ENCODE measurements around the gene LMF1. TPM values are rescaled to one million over a fixed set of nuclear protein-coding genes. Genes with fewer than 3 reads are reported as not detected.

The LMF1 gene
- total and polyA plus RNA-seq, 2 of the 8 experiments (the other 6 are each of a cell fraction or from before 2014, with no cell fraction given) = 3.5 to 9.1 TPM

- Histone ChIP-seq H3K9ac (replicated peaks in 1 of 4; ENCODE audit: extremely low read depth in 1 of 4, low read depth in 3 of 4, low read length in 3 of 4) (no peak overlapping the region), H4K91ac (replicated peaks; ENCODE audit: insufficient read length, low read length) (no peak overlapping the region), H4K8ac (ENCODE audit: extremely low read depth, insufficient read depth, low read length) (no peak overlapping the region), H2BK20ac (ENCODE audit: low read length) (no peak overlapping the region), H3K9me3 (ENCODE audit: insufficient read depth in 2 of 2, low read depth in 1 of 2, low read length in 1 of 2) (peaks cover 0 to 9% of the 10 kb centered on the region in 2 experiments; a peak in 2 of 4 replicates), H2AK5ac (ENCODE audit: low read depth, low read length) (no peak overlapping the region), H2BK120ac (replicated peaks; ENCODE audit: low read depth, low read length) (no peak overlapping the region), H2BK15ac (ENCODE audit: low read length) (no peak overlapping the region), H3K4me3 (ENCODE audit: extremely low read depth in 1 of 4, insufficient read depth in 2 of 4, low read depth in 3 of 4, low read length in 4 of 4) (no peak overlapping the region), H3K4me1 (replicated peaks in 1 of 4; ENCODE audit: control insufficient read depth in 3 of 4, insufficient read depth in 4 of 4, low read length in 3 of 4) (peaks cover 0 to 15% (median 7%) of the 10 kb centered on the region in 4 experiments; a peak in 5 of 7 replicates), H3K23me2 (ENCODE audit: low read depth, low read length) (no peaks in the 10 kb centered on the region; the same call in 1 of the 2 replicates), H2BK5ac (ENCODE audit: low read depth, low read length) (no peak overlapping the region), H3K36me3 (ENCODE audit: control insufficient read depth in 2 of 4, insufficient read depth in 4 of 4, low read length in 3 of 4) (no peaks in the 10 kb centered on the region), H3K14ac (ENCODE audit: insufficient read length) (no peak overlapping the region), H4K20me1 (replicated peaks in 1 of 2; ENCODE audit: control insufficient read depth in 1 of 2, insufficient read depth in 2 of 2, low read length in 2 of 2) (peaks cover 0 to 3% of the 10 kb centered on the region in 2 experiments), H3K23ac (ENCODE audit: insufficient read length) (no peak overlapping the region), H3K4me2 (ENCODE audit: insufficient read depth in 1 of 2, low read depth in 2 of 2, low read length in 2 of 2) (no peak overlapping the region), H3K4ac (replicated peaks; ENCODE audit: insufficient read length, low read depth, low read length) (no peak overlapping the region), H3K27ac (ENCODE audit: low read depth, low read length) (no peak overlapping the region), H3K18ac (ENCODE audit: extremely low read depth, low read length) (no peak overlapping the region), H4K5ac (ENCODE audit: insufficient read length, low read depth, low read length) (no peak overlapping the region), H3K56ac (replicated peaks; ENCODE audit: insufficient read length, low read depth, low read length) (no peak overlapping the region), H3K79me1 (ENCODE audit: low read depth, low read length) (no peaks in the 10 kb centered on the region), H3K79me2 (ENCODE audit: control insufficient read depth in 1 of 2, insufficient read depth in 2 of 2, low read length in 2 of 2) (no peaks in the 10 kb centered on the region), H2BK12ac (ENCODE audit: low read depth, low read length) (no peak overlapping the region), H3K27me3 (replicated peaks in 1 of 4; ENCODE audit: control insufficient read depth in 3 of 4, extremely low read depth in 1 of 4, insufficient read depth in 3 of 4, low read length in 3 of 4) (no peaks in the 10 kb centered on the region; a peak in 1 of 7 replicates), H2AFZ (ENCODE audit: low read length) (no peak overlapping the region)
- ChIA-PET CTCF (ENCODE audit: partially characterized antibody) (no interaction called here), POLR2A (ENCODE audit: partially characterized antibody) (no interaction called here)
- no peak for TF ChIP-seq KDM5A (IDR thresholded peaks at IDR 0.05; ENCODE audit: low read length)
- no peak for TF ChIP-seq RFX5 (IDR thresholded peaks at IDR 0.05; ENCODE audit: borderline replicate concordance, low read depth, low read length)
- FAIRE-seq = no peak
- DNase-seq (ENCODE audit: low read depth in 1 of 2, low spot score in 2 of 2) = no peak
- WGBS, 2 experiments (ENCODE audit: extremely low coverage in 1 of 2, insufficient coverage in 1 of 2, insufficient read length in 1 of 2, insufficient replicate concordance in 2 of 2, low coverage in 1 of 2, low lambda C conversion rate in 2 of 2, missing lambda C conversion rate in 1 of 2) = 93% methylated on average over 2 of the region's 2 CpGs; no CpG with 5 or more reads in 1 of the 2 experiments
These were observed 87.0 kb downstream of the LMF1 start for GRCh38 chr16:883781-884180.

All from H1 (cell line).